Mesothelial cell of epicardium (in vitro differentiated cells): Measurements from ENCODE around the gene EXOSC7. TPM values are rescaled to one million over a fixed set of nuclear protein-coding genes. Genes with fewer than 3 reads are reported as not detected.

Source experiments
- DNase-seq, 2 experiments: peaks; one replicate each; pipeline ENCODE4 v3.0.0; 2021; ENCODE audit warnings: low spot score in 2 of 2; ENCODE audit not compliant: unreplicated experiment in 2 of 2
- H3K27ac Mint-ChIP-seq: 2 replicates; pipeline ENCODE4 v1.8.0; 2021; ENCODE audit warnings: mixed read lengths
- H3K27me3 Mint-ChIP-seq: 2 replicates; pipeline ENCODE4 v1.8.0; 2021; ENCODE audit warnings: low read depth, mixed read lengths
- H3K36me3 Mint-ChIP-seq: 2 replicates; pipeline ENCODE4 v1.8.0; 2021; ENCODE audit warnings: mixed read lengths
- H3K4me1 Mint-ChIP-seq: 2 replicates; pipeline ENCODE4 v1.8.0; 2021; ENCODE audit warnings: mixed read lengths
- H3K4me3 Mint-ChIP-seq: 2 replicates; pipeline ENCODE4 v1.8.0; 2021; ENCODE audit warnings: mild to moderate bottlenecking, moderate library complexity, mixed read lengths
- H3K9me3 Mint-ChIP-seq: 2 replicates; pipeline ENCODE4 v1.8.0; 2021; ENCODE audit warnings: mixed read lengths
- CTCF ChIP-seq: fragments of 200-600 bp; sonication (generic); IDR thresholded peaks from one replicate; pipeline ENCODE4 v1.5.0; 2021; ENCODE audit warnings: antibody characterized with exemption; ENCODE audit not compliant: unreplicated experiment
- total RNA-seq: library from RNA; stranded (reverse); gene quantifications from 3 replicates; pipeline ENCODE4 v1.2.1, GENCODE V29; 2021

EXOSC7 gene
- total RNA-seq, 1 donor from 2014 or later = 53.6 TPM

GRCh38 chr3:45024542-45025255 lies 48.7 kb downstream of the EXOSC7 start:
- peaks cover 9% of the 10 kb centered on the region for H3K27me3 Mint-ChIP-seq

GRCh38 chr3:45026038-45026437 lies 50.0 kb downstream of the EXOSC7 start, which contains the start of gene CLEC3B:
CLEC3B (plus strand) TSS chr3:45026303; CDS start chr3:45026363, 60 bp downstream.
- no peak for TF ChIP-seq CTCF
- H3K4me3 Mint-ChIP-seq = no peak within 1 kb of the TSS
- H3K27ac Mint-ChIP-seq = no peak within 1 kb of the TSS
- H3K4me1 Mint-ChIP-seq = peaks cover 4% of the 10 kb centered on the region
- H3K27me3 Mint-ChIP-seq = peaks cover 14% of the 10 kb centered on the region
- no peaks in the 10 kb centered on the region for H3K9me3 Mint-ChIP-seq
- H3K36me3 Mint-ChIP-seq = no peaks in the 10 kb centered on the region
- no peak for DNase-seq

More at GRCh38 chr3:45024542-45025255, 48.7 kb downstream of the EXOSC7 start:
- Mint-ChIP-seq H3K4me3 (no peak overlapping the region), H3K27ac (no peak overlapping the region), H3K9me3 (no peaks in the 10 kb centered on the region), H3K36me3 (no peaks in the 10 kb centered on the region), H3K4me1 (peaks cover 4% of the 10 kb centered on the region)
- no peak for TF ChIP-seq CTCF
- no peak for DNase-seq

- H3K9me3 Mint-ChIP-seq = no peaks in the 10 kb centered on the region
- TF ChIP-seq CTCF = no peak
Measured at GRCh38 chr3:45026957-45027356, 50.9 kb downstream of the EXOSC7 start.

GRCh38 chr3:45027441-45027840 lies 51.4 kb downstream of the EXOSC7 start:
- peaks cover 4% of the 10 kb centered on the region for H3K4me1 Mint-ChIP-seq

More at GRCh38 chr3:45026957-45027356, 50.9 kb downstream of the EXOSC7 start:
- Mint-ChIP-seq H3K27me3 (peaks cover 14% of the 10 kb centered on the region), H3K36me3 (no peaks in the 10 kb centered on the region), H3K4me1 (peaks cover 4% of the 10 kb centered on the region), H3K4me3 (no peak overlapping the region), H3K27ac (no peak overlapping the region)
- no peak for DNase-seq

GRCh38 chr3:45029216-45029615 lies 53.2 kb downstream of the EXOSC7 start:
- no peak overlapping the region for H3K27ac Mint-ChIP-seq
- peaks cover 4% of the 10 kb centered on the region for H3K4me1 Mint-ChIP-seq
- no peak for DNase-seq
- no peak overlapping the region for H3K4me3 Mint-ChIP-seq
- H3K27me3 Mint-ChIP-seq = peaks cover 36% of the 10 kb centered on the region
- no peaks in the 10 kb centered on the region for H3K36me3 Mint-ChIP-seq
- no peak for TF ChIP-seq CTCF
- H3K9me3 Mint-ChIP-seq = no peaks in the 10 kb centered on the region

More at GRCh38 chr3:45027441-45027840, 51.4 kb downstream of the EXOSC7 start:
- no peak for DNase-seq
- no peak for TF ChIP-seq CTCF
- no peak overlapping the region for H3K27ac Mint-ChIP-seq
- no peaks in the 10 kb centered on the region for H3K36me3 Mint-ChIP-seq
- no peaks in the 10 kb centered on the region for H3K9me3 Mint-ChIP-seq
- no peak overlapping the region for H3K4me3 Mint-ChIP-seq
- peaks cover 18% of the 10 kb centered on the region for H3K27me3 Mint-ChIP-seq
